C4-2B (cell line): Measurements from ENCODE around the gene COA3.

ENCODE experiments used
- ZFX ChIP-seq: fragments of 450-650 bp; IDR thresholded peaks from 2 replicates; pipeline ENCODE4 v1.6.1; 2017
- TF ChIP-seq, protein P1 (sequence below): fragments of 450-650 bp; conservative IDR thresholded peaks from 2 replicates; pipeline ENCODE4 v1.5.1; 2017; ENCODE audit warnings: mild to moderate bottlenecking

DNA sequence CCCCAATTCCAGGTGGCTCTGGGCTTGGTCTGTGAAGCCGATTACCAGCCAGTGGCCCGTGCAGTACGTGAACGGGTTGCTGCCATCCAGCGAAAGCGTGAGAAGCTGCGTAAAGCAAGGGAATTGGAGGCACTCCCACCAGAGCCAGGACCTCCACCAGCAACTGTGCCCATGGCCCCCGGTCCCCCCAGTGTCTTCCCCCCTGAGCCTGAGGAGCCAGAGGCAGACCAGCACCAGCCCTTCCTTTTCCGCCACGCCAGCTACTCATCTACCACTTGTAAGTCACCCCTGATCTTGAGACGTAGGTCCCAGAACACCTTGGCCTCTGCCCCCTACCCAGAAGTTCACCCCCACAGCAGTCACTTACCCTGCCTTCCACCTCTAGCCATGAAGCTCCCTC, 11.2 kb downstream of the COA3 start:
- TF ChIP-seq, protein P1, sequence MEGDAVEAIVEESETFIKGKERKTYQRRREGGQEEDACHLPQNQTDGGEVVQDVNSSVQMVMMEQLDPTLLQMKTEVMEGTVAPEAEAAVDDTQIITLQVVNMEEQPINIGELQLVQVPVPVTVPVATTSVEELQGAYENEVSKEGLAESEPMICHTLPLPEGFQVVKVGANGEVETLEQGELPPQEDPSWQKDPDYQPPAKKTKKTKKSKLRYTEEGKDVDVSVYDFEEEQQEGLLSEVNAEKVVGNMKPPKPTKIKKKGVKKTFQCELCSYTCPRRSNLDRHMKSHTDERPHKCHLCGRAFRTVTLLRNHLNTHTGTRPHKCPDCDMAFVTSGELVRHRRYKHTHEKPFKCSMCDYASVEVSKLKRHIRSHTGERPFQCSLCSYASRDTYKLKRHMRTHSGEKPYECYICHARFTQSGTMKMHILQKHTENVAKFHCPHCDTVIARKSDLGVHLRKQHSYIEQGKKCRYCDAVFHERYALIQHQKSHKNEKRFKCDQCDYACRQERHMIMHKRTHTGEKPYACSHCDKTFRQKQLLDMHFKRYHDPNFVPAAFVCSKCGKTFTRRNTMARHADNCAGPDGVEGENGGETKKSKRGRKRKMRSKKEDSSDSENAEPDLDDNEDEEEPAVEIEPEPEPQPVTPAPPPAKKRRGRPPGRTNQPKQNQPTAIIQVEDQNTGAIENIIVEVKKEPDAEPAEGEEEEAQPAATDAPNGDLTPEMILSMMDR, result no peak
- no peak for TF ChIP-seq ZFX
